SU-DHL-6 (cell line): Measurements from ENCODE around the gene CELF3.

Experiments
- CTCF ChIP-seq: fragments of 200-600 bp; sonication (generic); IDR thresholded peaks from one replicate; pipeline ENCODE4 v1.5.1; 2017; ENCODE audit warnings: antibody characterized with exemption, mild to moderate bottlenecking, low read length, moderate library complexity; ENCODE audit not compliant: insufficient read depth, poor library complexity, severe bottlenecking
- EZH2phosphoT487 ChIP-seq: fragments of 200-600 bp; sonication (generic), shearing (Covaris generic); conservative IDR thresholded peaks from 2 replicates; pipeline ENCODE4 v1.6.1; 2018; ENCODE audit warnings: mild to moderate bottlenecking, antibody characterized with exemption, low read length, moderate library complexity, mixed read lengths

GRCh38 chr1:151728151-151729054, 11.8 kb upstream of the CELF3 start:
- TF ChIP-seq CTCF: no peak
- no peak for TF ChIP-seq EZH2phosphoT487
